Gastroesophageal sphincter (tissue), 4 donors: Measurements from ENCODE around the gene RREB1. TPM values are rescaled to one million over a fixed set of nuclear protein-coding genes. Genes with fewer than 3 reads are reported as not detected.
A peak's percentile ranks its signal among the peaks of the same experiment; 100 is the strongest.

Source experiments
- ATAC-seq: fragments of 150-250 bp; one replicate; pipeline ENCODE4 v1.9.1; 2016; ENCODE audit warnings: mild to moderate bottlenecking, moderate library complexity
- H3K27ac ChIP-seq, 4 donors: fragments of 200-600 bp; sonication (generic) in 3 of 4; 1 replicate in 3 of 4; 2 replicates in 1 of 4; pipeline ENCODE4 v1.5.1; 2016 to 2019
- H3K27me3 ChIP-seq: fragments of 200-600 bp; sonication (generic); one replicate; pipeline ENCODE4 v1.5.1; 2019
- H3K36me3 ChIP-seq, 2 donors: fragments of 200-600 bp; sonication (generic); one replicate each; pipeline ENCODE4 v1.5.1; 2019; ENCODE audit warnings: control low read depth in 1 of 2
- H3K4me1 ChIP-seq, 3 donors: fragments of 200-600 bp; sonication (generic); 1 replicate in 2 of 3; 2 replicates in 1 of 3; pipeline ENCODE4 v1.5.1; 2016 to 2019; ENCODE audit warnings: control low read depth in 2 of 3
- H3K4me3 ChIP-seq, 2 donors: fragments of 200-600 bp; sonication (generic); one replicate each; pipeline ENCODE4 v1.5.1; 2019; ENCODE audit warnings: mild to moderate bottlenecking in 1 of 2, moderate library complexity in 1 of 2
- H3K9me3 ChIP-seq, 3 donors: fragments of 200-600 bp; sonication (generic); one replicate each; pipeline ENCODE4 v1.5.1; 2017 to 2019; ENCODE audit warnings: control low read depth in 2 of 3
- CTCF ChIP-seq, 4 experiments: fragments of 200-600 bp in 2 of 4; fragments of 450-650 bp in 2 of 4; sonication (generic) in 1 of 4; IDR thresholded peaks; one replicate each; pipeline ENCODE4 v1.5.1; 2017 to 2019; ENCODE audit warnings: antibody characterized with exemption in 4 of 4, mild to moderate bottlenecking in 2 of 4, moderate library complexity in 2 of 4
- EP300 ChIP-seq: sonication (generic); formaldehyde crosslinking; IDR thresholded peaks from one replicate; pipeline ENCODE4 v1.6.1; 2017; ENCODE audit warnings: antibody characterized with exemption, mild to moderate bottlenecking
- POLR2A ChIP-seq, 2 donors: fragments of 450-650 bp; IDR thresholded peaks; one replicate each; pipeline ENCODE4 v1.6.1; 2017; ENCODE audit warnings: antibody characterized with exemption in 2 of 2, mild to moderate bottlenecking in 2 of 2, moderate library complexity in 1 of 2
- POLR2AphosphoS5 ChIP-seq: sonication (generic); formaldehyde crosslinking; IDR thresholded peaks from one replicate; pipeline ENCODE4 v1.6.1; 2017; ENCODE audit warnings: antibody characterized with exemption
- WGBS, 2 donors: methylation state at CpG; one replicate each; pipeline ENCODE4 v1.1.5; 2018; ENCODE audit warnings: low coverage in 1 of 2; 5-methylcytosine and 5-hydroxymethylcytosine counted together
- total RNA-seq, 4 donors: library from RNA; depleted of rRNA; stranded (reverse); fragments of >200 nt; gene quantifications; one replicate each; pipeline ENCODE4 v1.1.0, GENCODE V29; 2016

Gene RREB1
- total RNA-seq, 4 donors from 2014 or later, result 20.3 to 40.8 (median 28.1) TPM

DNA sequence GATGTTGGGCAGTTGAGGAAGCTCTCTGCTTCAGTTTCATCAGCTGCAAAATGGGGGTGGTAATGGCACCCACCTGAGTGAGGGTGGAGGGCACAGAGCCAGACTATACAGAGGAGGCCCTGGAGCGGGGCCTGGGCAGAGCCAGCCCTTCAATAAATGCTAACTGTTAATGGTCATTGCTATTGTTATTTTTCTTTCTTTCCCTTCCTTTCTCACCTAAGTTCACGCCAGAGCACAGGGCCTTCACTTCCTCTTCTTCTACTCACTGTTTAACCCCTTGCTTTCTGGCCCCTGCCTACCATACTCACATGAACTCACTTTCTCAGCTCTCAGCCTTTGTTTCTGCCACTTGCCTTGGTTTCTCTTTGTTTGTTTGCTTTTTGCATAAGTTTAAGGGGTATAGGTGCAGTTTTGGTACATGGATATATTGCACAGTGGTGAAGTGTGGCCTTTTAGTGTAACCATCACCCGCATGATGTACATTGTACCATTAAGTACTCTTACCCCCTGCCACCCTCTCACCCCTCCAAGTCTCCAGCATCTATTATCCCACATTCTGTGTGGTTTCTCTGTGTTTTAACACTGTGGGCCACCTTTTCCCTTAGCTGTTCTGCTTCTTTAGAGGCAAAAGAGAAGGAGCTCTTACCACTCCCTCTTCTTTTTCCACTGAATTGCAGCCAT is 7.5 kb upstream of the RREB1 start:
- TF ChIP-seq POLR2A (IDR thresholded peaks at IDR 0.05), result no peak
- no peak for TF ChIP-seq EP300
- no peak for TF ChIP-seq CTCF (IDR thresholded peaks at IDR 0.05)
- no peak for TF ChIP-seq POLR2AphosphoS5
- Histone ChIP-seq H3K27ac (no peak overlapping the region), H3K4me3 (no peak overlapping the region), H3K27me3 (no peaks in the 10 kb centered on the region), H3K4me1 (no peaks in the 10 kb centered on the region), H3K9me3 (no peaks in the 10 kb centered on the region), H3K36me3 (no peaks in the 10 kb centered on the region)
- WGBS, 2 donors, result 74 to 83% methylated on average over 2 to 3 of the region's 3 CpGs
- no peak for ATAC-seq

DNA sequence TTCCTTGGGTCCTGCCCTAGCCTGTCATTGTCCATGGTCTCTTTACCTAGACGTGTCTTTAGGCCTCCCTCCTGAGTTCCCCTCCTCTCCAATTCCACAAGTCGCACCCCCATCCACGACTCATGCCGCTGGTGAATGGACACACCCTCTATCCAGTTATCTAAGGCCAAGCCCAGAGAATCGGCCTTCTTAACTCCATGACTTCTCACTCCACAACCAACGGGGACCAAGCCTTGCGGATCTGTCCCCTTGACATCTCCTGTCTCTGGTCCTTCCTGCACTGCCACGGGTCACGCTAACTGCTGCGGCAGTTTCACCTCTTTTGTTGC is 7.0 kb upstream of the RREB1 start:
- Histone ChIP-seq H3K9me3 (no peaks in the 10 kb centered on the region), H3K4me1 (no peaks in the 10 kb centered on the region), H3K27ac (no peak overlapping the region), H3K4me3 (no peak overlapping the region), H3K36me3 (no peaks in the 10 kb centered on the region), H3K27me3 (no peaks in the 10 kb centered on the region)
- whole genome bisulfite sequencing, 2 donors, result 82 to 90% methylated on average over 2 to 10 of the region's 10 CpGs
- TF ChIP-seq CTCF (IDR thresholded peaks at IDR 0.05), result no peak
- no peak for TF ChIP-seq EP300
- no peak for TF ChIP-seq POLR2AphosphoS5
- no peak for TF ChIP-seq POLR2A (IDR thresholded peaks at IDR 0.05)
- no peak for ATAC-seq

GRCh38 chr6:7101290-7101689 is 6.5 kb upstream of the RREB1 start:
- Histone ChIP-seq H3K4me3 (no peak overlapping the region), H3K27ac (no peak overlapping the region), H3K27me3 (no peaks in the 10 kb centered on the region), H3K36me3 (no peaks in the 10 kb centered on the region), H3K9me3 (no peaks in the 10 kb centered on the region), H3K4me1 (no peaks in the 10 kb centered on the region)
- 87 to 96% methylated on average over 8 of the region's 8 CpGs for WGBS, 2 donors
- ATAC-seq, result no peak
- no peak for TF ChIP-seq POLR2A (IDR thresholded peaks at IDR 0.05)
- TF ChIP-seq POLR2AphosphoS5, result no peak
- no peak for TF ChIP-seq CTCF (IDR thresholded peaks at IDR 0.05)
- no peak for TF ChIP-seq EP300

DNA sequence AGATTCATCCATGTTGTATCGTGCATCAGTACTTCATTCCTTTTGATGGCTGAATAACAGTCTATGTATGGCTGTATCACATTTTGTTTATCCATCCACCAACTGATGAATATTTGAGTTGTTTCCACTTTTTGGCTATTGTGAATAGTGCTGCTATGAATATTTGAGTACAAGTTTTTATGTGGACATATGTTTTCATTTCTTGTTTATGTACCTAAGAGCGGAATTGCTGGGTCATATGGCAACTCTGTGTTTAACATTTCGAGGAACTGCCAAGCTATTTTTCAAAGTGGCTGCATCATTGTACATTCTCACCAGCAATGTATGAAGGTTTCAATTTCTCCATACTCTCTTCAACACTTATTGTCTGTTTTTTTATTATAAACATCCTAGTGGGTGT is 3.0 kb upstream of the RREB1 start:
- Histone ChIP-seq H3K4me1 (peaks cover 0 to 10% (median 0%) of the 10 kb centered on the region in 3 donors), H3K27me3 (no peaks in the 10 kb centered on the region), H3K27ac (no peak overlapping the region), H3K9me3 (no peaks in the 10 kb centered on the region), H3K36me3 (no peaks in the 10 kb centered on the region), H3K4me3 (no peak overlapping the region)
- ATAC-seq, result no peak
- 96 to 97% methylated on average over 3 of the region's 3 CpGs for WGBS, 2 donors
- TF ChIP-seq POLR2A (IDR thresholded peaks at IDR 0.05), result no peak
- TF ChIP-seq POLR2AphosphoS5, result no peak
- TF ChIP-seq EP300, result no peak
- no peak for TF ChIP-seq CTCF (IDR thresholded peaks at IDR 0.05)

DNA sequence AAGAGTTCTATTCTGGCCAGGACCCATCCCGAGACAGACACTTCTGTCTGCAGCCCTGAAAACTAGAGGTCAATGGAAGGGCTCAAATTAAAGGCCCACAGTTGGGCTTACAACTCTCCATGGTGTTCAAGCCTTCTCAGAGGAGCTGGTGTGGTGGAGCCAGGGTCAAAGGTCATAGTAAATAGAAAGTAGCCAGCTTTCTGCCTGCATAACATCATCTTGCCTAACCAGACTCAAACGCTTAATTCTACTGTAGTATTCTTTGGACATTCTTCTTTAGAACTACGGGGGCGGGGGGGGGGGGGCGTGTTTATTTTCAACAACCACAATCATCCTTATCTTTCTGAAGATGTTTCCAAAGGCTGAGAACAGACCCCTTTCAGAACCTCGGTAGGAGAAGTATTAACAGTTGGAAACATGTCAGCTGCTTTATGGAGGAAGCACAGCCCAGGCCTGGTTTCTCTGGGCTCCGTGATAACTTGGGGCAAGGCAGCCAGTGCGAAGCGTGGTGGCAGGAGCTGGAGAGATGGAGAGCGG is 1.5 kb upstream of the RREB1 start:
- Histone ChIP-seq H3K4me1 (peaks cover 0 to 26% (median 2%) of the 10 kb centered on the region in 3 donors), H3K27me3 (no peaks in the 10 kb centered on the region), H3K9me3 (no peaks in the 10 kb centered on the region), H3K36me3 (no peaks in the 10 kb centered on the region), H3K4me3 (peak overlapping the region in 1 of 2 donors; percentile 87), H3K27ac (peak overlapping the region in 3 of 4 donors; percentile 98 to 99 (median 99))
- WGBS, 2 donors, result 40% methylated on average over 6 of the region's 10 CpGs; no CpG with 5 or more reads in 1 of the 2 donors
- no peak for ATAC-seq
- TF ChIP-seq CTCF (IDR thresholded peaks at IDR 0.05) (no peak), POLR2A (IDR thresholded peaks at IDR 0.05) (no peak), POLR2AphosphoS5 (no peak), EP300 (no peak)
